ENCODE data around the gene SPPL3.

SPPL3 gene

GRCh38 chr12:120801146-120801545 is 103.0 kb downstream of the SPPL3 start:
- DNase-seq = no peak
- Histone ChIP-seq H3K4me2 (ENCODE audit: low read length) (no peak overlapping the region), H4K5ac (ENCODE audit: low read length) (no peak overlapping the region), H2AK5ac (ENCODE audit: low read length) (no peak overlapping the region), H3K9ac (ENCODE audit: low read length) (no peak overlapping the region), H3K23ac (ENCODE audit: low read length) (no peak overlapping the region), H3K79me2 (ENCODE audit: control insufficient read depth, insufficient read depth, low read length) (no peaks in the 10 kb centered on the region), H3K36me3 (ENCODE audit: control insufficient read depth, insufficient read depth, low read length) (no peaks in the 10 kb centered on the region), H3K4me1 (ENCODE audit: control insufficient read depth, low read depth, low read length) (peaks cover 10% of the 10 kb centered on the region), H3K4me3 (ENCODE audit: low read length) (no peak overlapping the region), H3K27me3 (ENCODE audit: insufficient read depth, low read length, poor library complexity) (no peaks in the 10 kb centered on the region), H2BK15ac (replicated peaks; ENCODE audit: low read depth) (no peak overlapping the region), H3K79me1 (ENCODE audit: low read length) (no peaks in the 10 kb centered on the region), H4K8ac (ENCODE audit: low read depth, low read length) (no peak overlapping the region), H3K27ac (ENCODE audit: low read depth, low read length) (no peak overlapping the region), H3K56ac (ENCODE audit: low read length) (no peak overlapping the region), H2BK5ac (ENCODE audit: low read length) (no peak overlapping the region), H3K4ac (ENCODE audit: low read depth, low read length) (no peak overlapping the region), H3K18ac (ENCODE audit: low read length) (no peak overlapping the region), H2BK120ac (ENCODE audit: low read depth, low read length) (no peak overlapping the region)
- WGBS (ENCODE audit: extremely low coverage, insufficient coverage, low lambda C conversion rate) = no CpG with 5 or more reads among the region's 2 CpGs

DNA sequence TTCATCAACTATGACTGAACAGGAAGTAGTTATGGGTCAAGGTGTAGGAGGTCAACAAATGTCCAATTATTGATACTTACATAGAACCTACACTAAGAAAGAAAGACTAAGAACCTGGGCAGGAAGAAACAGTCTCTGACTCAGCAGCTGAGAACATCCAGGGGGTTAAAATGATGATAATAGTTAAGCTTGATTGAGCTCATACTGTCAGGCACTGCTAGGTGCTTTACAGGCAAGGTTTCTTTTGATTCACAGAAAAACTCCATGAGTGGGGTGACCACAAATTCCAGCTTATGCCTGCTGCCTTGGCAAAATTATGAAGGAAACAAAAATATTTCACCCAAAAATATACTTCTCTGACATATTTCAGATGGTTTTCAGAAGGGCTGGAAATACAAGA is 103.5 kb downstream of the SPPL3 start:
- no peak overlapping the region for H3K9ac ChIP-seq (ENCODE audit: low read length)
- H2BK15ac ChIP-seq (replicated peaks; ENCODE audit: low read depth) = no peak overlapping the region
- H2BK5ac ChIP-seq (ENCODE audit: low read length) = no peak overlapping the region
- H3K4me2 ChIP-seq (ENCODE audit: low read length) = no peak overlapping the region
- no peak overlapping the region for H4K5ac ChIP-seq (ENCODE audit: low read length)
- H3K23ac ChIP-seq (ENCODE audit: low read length) = no peak overlapping the region
- H3K18ac ChIP-seq (ENCODE audit: low read length) = no peak overlapping the region
- H3K56ac ChIP-seq (ENCODE audit: low read length) = no peak overlapping the region
- peaks cover 10% of the 10 kb centered on the region for H3K4me1 ChIP-seq (ENCODE audit: control insufficient read depth, low read depth, low read length)
- no peak for DNase-seq
- H3K4me3 ChIP-seq (ENCODE audit: low read length) = no peak overlapping the region
- H4K8ac ChIP-seq (ENCODE audit: low read depth, low read length) = no peak overlapping the region
- H3K79me1 ChIP-seq (ENCODE audit: low read length) = no peaks in the 10 kb centered on the region
- H3K4ac ChIP-seq (ENCODE audit: low read depth, low read length) = no peak overlapping the region
- H2AK5ac ChIP-seq (ENCODE audit: low read length) = no peak overlapping the region
- no peaks in the 10 kb centered on the region for H3K27me3 ChIP-seq (ENCODE audit: insufficient read depth, low read length, poor library complexity)
- no peaks in the 10 kb centered on the region for H3K36me3 ChIP-seq (ENCODE audit: control insufficient read depth, insufficient read depth, low read length)
- H3K27ac ChIP-seq (ENCODE audit: low read depth, low read length) = no peak overlapping the region
- H3K79me2 ChIP-seq (ENCODE audit: control insufficient read depth, insufficient read depth, low read length) = no peaks in the 10 kb centered on the region
- no peak overlapping the region for H2BK120ac ChIP-seq (ENCODE audit: low read depth, low read length)

- no peak overlapping the region for H3K18ac ChIP-seq (ENCODE audit: low read length)
- H3K27me3 ChIP-seq (ENCODE audit: insufficient read depth, low read length, poor library complexity) = no peaks in the 10 kb centered on the region
- H2AK5ac ChIP-seq (ENCODE audit: low read length) = no peak overlapping the region
- no peak overlapping the region for H3K4me3 ChIP-seq (ENCODE audit: low read length)
- H4K8ac ChIP-seq (ENCODE audit: low read depth, low read length) = no peak overlapping the region
- no peaks in the 10 kb centered on the region for H3K79me2 ChIP-seq (ENCODE audit: control insufficient read depth, insufficient read depth, low read length)
- H3K79me1 ChIP-seq (ENCODE audit: low read length) = no peaks in the 10 kb centered on the region
- H3K4me2 ChIP-seq (ENCODE audit: low read length) = no peak overlapping the region
- no peak overlapping the region for H4K5ac ChIP-seq (ENCODE audit: low read length)
- H2BK5ac ChIP-seq (ENCODE audit: low read length) = no peak overlapping the region
- peaks cover 10% of the 10 kb centered on the region for H3K4me1 ChIP-seq (ENCODE audit: control insufficient read depth, low read depth, low read length)
- H3K36me3 ChIP-seq (ENCODE audit: control insufficient read depth, insufficient read depth, low read length) = no peaks in the 10 kb centered on the region
- no peak overlapping the region for H2BK120ac ChIP-seq (ENCODE audit: low read depth, low read length)
- DNase-seq = peak; percentile 86
- H3K4ac ChIP-seq (ENCODE audit: low read depth, low read length) = no peak overlapping the region
- H3K9ac ChIP-seq (ENCODE audit: low read length) = no peak overlapping the region
- no CpG with 5 or more reads among the region's 3 CpGs for WGBS (ENCODE audit: extremely low coverage, insufficient coverage, low lambda C conversion rate)
- no peak overlapping the region for H3K27ac ChIP-seq (ENCODE audit: low read depth, low read length)
- no peak overlapping the region for H3K23ac ChIP-seq (ENCODE audit: low read length)
- peak overlapping the region; percentile 30 for H3K56ac ChIP-seq (ENCODE audit: low read length)
- no peak overlapping the region for H2BK15ac ChIP-seq (replicated peaks; ENCODE audit: low read depth)
Measured at GRCh38 chr12:120799243-120800045, 104.7 kb downstream of the SPPL3 start.

- Histone ChIP-seq H3K9ac (ENCODE audit: low read length) (no peak overlapping the region), H4K5ac (ENCODE audit: low read length) (no peak overlapping the region), H3K27ac (ENCODE audit: low read depth, low read length) (no peak overlapping the region), H2BK5ac (ENCODE audit: low read length) (no peak overlapping the region), H3K79me2 (ENCODE audit: control insufficient read depth, insufficient read depth, low read length) (no peaks in the 10 kb centered on the region), H3K23ac (ENCODE audit: low read length) (no peak overlapping the region), H3K4me3 (ENCODE audit: low read length) (no peak overlapping the region), H3K18ac (ENCODE audit: low read length) (no peak overlapping the region), H3K36me3 (ENCODE audit: control insufficient read depth, insufficient read depth, low read length) (no peaks in the 10 kb centered on the region), H3K4ac (ENCODE audit: low read depth, low read length) (no peak overlapping the region), H4K8ac (ENCODE audit: low read depth, low read length) (peak overlapping the region; percentile 28), H2BK15ac (replicated peaks; ENCODE audit: low read depth) (no peak overlapping the region), H3K4me1 (ENCODE audit: control insufficient read depth, low read depth, low read length) (peaks cover 10% of the 10 kb centered on the region), H3K27me3 (ENCODE audit: insufficient read depth, low read length, poor library complexity) (no peaks in the 10 kb centered on the region), H3K56ac (ENCODE audit: low read length) (no peak overlapping the region), H3K79me1 (ENCODE audit: low read length) (no peaks in the 10 kb centered on the region), H3K4me2 (ENCODE audit: low read length) (no peak overlapping the region), H2AK5ac (ENCODE audit: low read length) (no peak overlapping the region), H2BK120ac (ENCODE audit: low read depth, low read length) (no peak overlapping the region)
- no CpG with 5 or more reads among the region's 4 CpGs for WGBS (ENCODE audit: extremely low coverage, insufficient coverage, low lambda C conversion rate)
- no peak for DNase-seq
Measured at GRCh38 chr12:120798696-120799095, 105.5 kb downstream of the SPPL3 start.

DNA sequence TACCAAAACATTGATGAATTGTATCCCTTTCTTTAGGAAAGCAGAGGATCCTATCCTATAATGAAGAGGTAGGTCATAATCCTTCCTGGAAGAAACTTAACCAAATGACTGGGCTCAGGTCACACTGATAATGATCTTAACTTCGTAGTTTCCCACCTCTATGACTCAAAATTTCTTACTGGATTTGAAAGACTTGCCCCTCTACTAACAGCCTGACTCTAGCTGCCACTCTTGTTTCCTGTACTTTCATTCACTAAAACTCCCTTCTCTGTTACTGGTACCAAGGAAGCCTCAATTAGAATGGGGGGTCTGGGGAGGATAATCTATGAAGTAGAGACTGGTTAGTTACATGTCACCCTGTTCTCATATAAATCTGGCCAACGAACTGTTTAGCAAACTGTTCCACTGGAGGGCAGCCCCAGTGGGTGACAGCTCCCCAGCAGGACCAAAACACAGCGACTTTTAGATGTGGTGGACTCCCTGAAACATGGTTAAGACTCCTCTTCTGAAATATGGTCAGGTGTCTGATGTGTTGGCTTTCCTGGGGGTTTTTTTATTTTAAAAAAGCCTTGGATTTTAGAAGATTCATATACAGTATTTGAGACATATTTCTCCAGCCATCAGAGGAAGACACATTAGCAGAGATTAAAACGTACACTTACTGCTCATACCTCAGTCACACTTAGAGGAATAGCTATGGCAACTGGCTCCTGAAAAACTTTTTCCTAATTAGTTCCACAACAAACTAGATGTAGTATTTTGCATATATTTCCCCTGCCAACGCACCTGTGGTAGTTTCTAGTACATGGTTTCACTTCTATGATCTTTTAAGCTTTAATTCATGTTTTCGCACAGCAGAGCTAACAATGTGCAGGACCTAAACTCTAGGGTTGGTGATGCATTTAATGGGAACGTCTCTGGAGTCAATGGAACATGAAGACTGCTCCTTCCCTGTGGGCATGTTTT is 106.2 kb downstream of the SPPL3 start:
- H3K23ac ChIP-seq (ENCODE audit: low read length) = no peak overlapping the region
- no CpG with 5 or more reads among the region's 7 CpGs for WGBS (ENCODE audit: extremely low coverage, insufficient coverage, low lambda C conversion rate)

More for the DNA sequence above, 106.2 kb downstream of the SPPL3 start:
- Histone ChIP-seq H4K5ac (ENCODE audit: low read length) (no peak overlapping the region), H3K4me3 (ENCODE audit: low read length) (no peak overlapping the region), H3K56ac (ENCODE audit: low read length) (no peak overlapping the region), H2AK5ac (ENCODE audit: low read length) (no peak overlapping the region), H3K18ac (ENCODE audit: low read length) (no peak overlapping the region), H3K9ac (ENCODE audit: low read length) (no peak overlapping the region), H4K8ac (ENCODE audit: low read depth, low read length) (no peak overlapping the region), H3K27ac (ENCODE audit: low read depth, low read length) (no peak overlapping the region), H2BK15ac (replicated peaks; ENCODE audit: low read depth) (no peak overlapping the region), H3K36me3 (ENCODE audit: control insufficient read depth, insufficient read depth, low read length) (no peaks in the 10 kb centered on the region), H3K79me2 (ENCODE audit: control insufficient read depth, insufficient read depth, low read length) (no peaks in the 10 kb centered on the region), H3K79me1 (ENCODE audit: low read length) (no peaks in the 10 kb centered on the region), H3K4me2 (ENCODE audit: low read length) (no peak overlapping the region), H2BK5ac (ENCODE audit: low read length) (no peak overlapping the region), H3K4me1 (ENCODE audit: control insufficient read depth, low read depth, low read length) (peaks cover 10% of the 10 kb centered on the region), H2BK120ac (ENCODE audit: low read depth, low read length) (no peak overlapping the region), H3K27me3 (ENCODE audit: insufficient read depth, low read length, poor library complexity) (no peaks in the 10 kb centered on the region), H3K4ac (ENCODE audit: low read depth, low read length) (no peak overlapping the region)
- peak; percentile 26 for DNase-seq
